Astrocyte of the cerebellum (primary cell): Measurements from ENCODE around the gene PLPP3.

Experiments used
- DNase-seq: peaks from one replicate; pipeline ENCODE4 v3.0.0-alpha.2; 2011; ENCODE audit warnings: low read depth
- H3K4me3 ChIP-seq: 2 replicates; pipeline ENCODE4 v1.5.1; 2011; ENCODE audit warnings: mild to moderate bottlenecking, low read depth, low read length, moderate library complexity
- in situ Hi-C: cut with HindIII; loops from 2 replicates; pipeline ENCODE4 v1.10.0; 2017; ENCODE audit warnings: low sequenced_read_pairs
- TF ChIP-seq, protein P1 (sequence below): IDR thresholded peaks from 2 replicates; pipeline ENCODE4 v1.5.1; 2012; ENCODE audit warnings: low read length, low read depth, moderate library complexity, mild to moderate bottlenecking; ENCODE audit errors: missing control alignments

PLPP3 gene

DNA sequence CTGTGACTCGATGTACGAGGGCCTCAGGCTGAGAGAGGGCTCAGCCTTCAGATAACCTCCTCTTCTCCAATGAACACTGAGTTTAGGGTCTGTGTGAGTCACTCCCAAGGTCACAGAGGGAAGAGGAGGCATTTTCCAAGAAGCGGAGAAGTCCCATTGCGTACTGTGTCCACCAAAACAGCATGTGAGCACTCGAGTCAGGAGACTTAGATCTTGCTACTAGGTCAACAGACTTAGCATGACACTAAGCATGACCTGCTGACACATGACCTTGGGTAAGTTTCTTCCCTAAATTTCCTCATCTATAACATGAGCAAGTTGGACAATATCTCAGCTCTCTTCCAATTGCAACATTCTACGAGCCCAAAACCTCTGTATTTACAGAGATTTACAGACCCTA, 68.0 kb downstream of the PLPP3 start:
- TF ChIP-seq, protein P1, sequence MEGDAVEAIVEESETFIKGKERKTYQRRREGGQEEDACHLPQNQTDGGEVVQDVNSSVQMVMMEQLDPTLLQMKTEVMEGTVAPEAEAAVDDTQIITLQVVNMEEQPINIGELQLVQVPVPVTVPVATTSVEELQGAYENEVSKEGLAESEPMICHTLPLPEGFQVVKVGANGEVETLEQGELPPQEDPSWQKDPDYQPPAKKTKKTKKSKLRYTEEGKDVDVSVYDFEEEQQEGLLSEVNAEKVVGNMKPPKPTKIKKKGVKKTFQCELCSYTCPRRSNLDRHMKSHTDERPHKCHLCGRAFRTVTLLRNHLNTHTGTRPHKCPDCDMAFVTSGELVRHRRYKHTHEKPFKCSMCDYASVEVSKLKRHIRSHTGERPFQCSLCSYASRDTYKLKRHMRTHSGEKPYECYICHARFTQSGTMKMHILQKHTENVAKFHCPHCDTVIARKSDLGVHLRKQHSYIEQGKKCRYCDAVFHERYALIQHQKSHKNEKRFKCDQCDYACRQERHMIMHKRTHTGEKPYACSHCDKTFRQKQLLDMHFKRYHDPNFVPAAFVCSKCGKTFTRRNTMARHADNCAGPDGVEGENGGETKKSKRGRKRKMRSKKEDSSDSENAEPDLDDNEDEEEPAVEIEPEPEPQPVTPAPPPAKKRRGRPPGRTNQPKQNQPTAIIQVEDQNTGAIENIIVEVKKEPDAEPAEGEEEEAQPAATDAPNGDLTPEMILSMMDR, result no peak
- H3K4me3 ChIP-seq, result no peak overlapping the region
- no peak for DNase-seq
- in situ Hi-C loops, result no loop called here

DNA sequence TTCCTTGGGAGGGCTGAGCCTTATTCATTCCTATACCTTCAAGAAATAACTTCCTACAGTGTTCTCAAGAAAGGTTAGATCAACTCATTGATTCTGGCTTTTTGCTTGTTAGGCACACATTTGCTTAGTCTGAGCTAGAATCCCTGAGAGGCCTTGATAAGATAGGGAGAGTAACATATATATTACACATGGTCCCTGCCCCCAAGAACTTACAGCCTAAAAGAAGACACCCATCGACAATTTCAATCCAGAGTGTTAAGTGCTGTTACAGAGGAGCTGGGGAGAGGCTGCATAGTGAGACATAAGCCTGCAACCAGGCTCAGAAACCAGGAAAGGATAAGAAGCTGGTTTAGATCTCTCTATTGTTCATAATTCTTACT, 68.7 kb downstream of the PLPP3 start:
- DNase-seq, result no peak
- no peak overlapping the region for H3K4me3 ChIP-seq
- in situ Hi-C loops, result no loop called here
- TF ChIP-seq, protein P1, result no peak

- DNase-seq, result no peak
- no peak overlapping the region for H3K4me3 ChIP-seq
- TF ChIP-seq, protein P1, result no peak
- in situ Hi-C loops, result no loop called here
These were observed 69.4 kb downstream of the PLPP3 start for GRCh38 chr1:56509713-56510641.

DNA sequence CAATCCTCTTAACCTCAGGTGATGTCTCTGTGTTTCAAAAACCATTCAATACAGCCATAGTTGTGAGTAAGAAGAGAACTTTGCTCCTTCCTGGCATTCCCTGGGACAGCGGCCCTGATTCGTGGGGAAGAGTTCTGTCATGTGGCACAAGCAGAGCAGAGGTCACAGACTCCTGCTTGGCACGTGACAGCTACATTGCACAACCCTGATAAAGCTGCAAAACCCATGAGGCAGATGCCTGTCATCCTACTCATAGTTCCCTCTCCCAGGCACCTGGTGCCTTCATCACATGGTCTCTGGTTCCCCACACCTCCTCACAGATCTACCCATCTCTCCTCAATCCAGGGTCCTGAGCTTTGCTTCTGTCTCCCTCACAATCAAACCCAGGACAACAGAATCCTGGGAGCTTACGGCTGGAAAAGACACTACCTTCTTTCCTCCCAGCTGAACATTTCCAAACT, 70.8 kb downstream of the PLPP3 start:
- DNase-seq, result no peak
- in situ Hi-C loops, result no loop called here
- H3K4me3 ChIP-seq, result no peak overlapping the region
- TF ChIP-seq, protein P1, result no peak

- TF ChIP-seq, protein P1, result no peak
- H3K4me3 ChIP-seq, result no peak overlapping the region
- no peak for DNase-seq
- in situ Hi-C loops, result no loop called here
These were observed 71.3 kb downstream of the PLPP3 start for GRCh38 chr1:56507925-56508522.

GRCh38 chr1:56506951-56507491, 72.3 kb downstream of the PLPP3 start:
- in situ Hi-C loops, result no loop called here
- no peak overlapping the region for H3K4me3 ChIP-seq
- no peak for DNase-seq
- TF ChIP-seq, protein P1, result no peak
